RWPE2 (cell line): ENCODE measurements around the gene IGDCC3.

Source experiments
- ATAC-seq: fragments of 200-7000 bp; cut with Tn5 transposase; 3 replicates; pipeline ENCODE4 v1.9.1; 2021; ENCODE audit warnings: low read depth
- DNase-seq: peaks from one replicate; pipeline ENCODE4 v3.0.0-alpha.2; 2020; ENCODE audit warnings: low spot score
- H3K27ac ChIP-seq: fragments of 450-650 bp; 2 replicates; pipeline ENCODE4 v1.5.1; 2017; ENCODE audit warnings: mild to moderate bottlenecking; ENCODE audit not compliant: poor library complexity, severe bottlenecking
- H3K27me3 ChIP-seq: fragments of 250-450 bp; sonication (Bioruptor Pico); 2 replicates; pipeline ENCODE4 v1.5.1; 2021; ENCODE audit warnings: mild to moderate bottlenecking, moderate library complexity; ENCODE audit not compliant: insufficient read depth, poor library complexity, severe bottlenecking
- H3K36me3 ChIP-seq: fragments of 250-450 bp; sonication (Bioruptor Pico); 2 replicates; pipeline ENCODE4 v1.5.1; 2020; ENCODE audit warnings: low read depth, mild to moderate bottlenecking, moderate library complexity
- H3K4me1 ChIP-seq: fragments of 250-450 bp; sonication (Bioruptor Pico); 2 replicates; pipeline ENCODE4 v1.5.1; 2021; ENCODE audit warnings: mild to moderate bottlenecking, moderate library complexity; ENCODE audit not compliant: insufficient read depth, poor library complexity, severe bottlenecking
- H3K4me3 ChIP-seq: fragments of 250-450 bp; sonication (Bioruptor Pico); 2 replicates; pipeline ENCODE4 v1.5.1; 2021; ENCODE audit warnings: mild to moderate bottlenecking, moderate library complexity; ENCODE audit not compliant: severe bottlenecking
- H3K9me3 ChIP-seq: fragments of 250-450 bp; sonication (Bioruptor Pico); 2 replicates; pipeline ENCODE4 v1.5.1; 2021; ENCODE audit warnings: mild to moderate bottlenecking, moderate library complexity; ENCODE audit not compliant: severe bottlenecking
- CTCF ChIP-seq: fragments of 450-650 bp; IDR thresholded peaks from one replicate; pipeline ENCODE4 v1.5.1; 2017; ENCODE audit warnings: mild to moderate bottlenecking, moderate library complexity; ENCODE audit not compliant: poor library complexity, severe bottlenecking

The IGDCC3 gene

GRCh38 chr15:65377105-65377975 lies 462 bp downstream of the IGDCC3 start:
- peak; percentile 63 for ATAC-seq
- peaks cover 84% of the 10 kb centered on the region for H3K27me3 ChIP-seq

GRCh38 chr15:65376767-65377104 lies 1.1 kb downstream of the IGDCC3 start:
- H3K27me3 ChIP-seq = peaks cover 82% of the 10 kb centered on the region
- no peaks in the 10 kb centered on the region for H3K36me3 ChIP-seq
- DNase-seq (no peak), ATAC-seq (peak; percentile 33)
- peak overlapping the region; percentile 38 for H3K4me3 ChIP-seq
- H3K4me1 ChIP-seq = no peaks in the 10 kb centered on the region
- TF ChIP-seq CTCF = no peak
- no peaks in the 10 kb centered on the region for H3K9me3 ChIP-seq
- H3K27ac ChIP-seq = no peak overlapping the region

More at GRCh38 chr15:65377105-65377975, 462 bp downstream of the IGDCC3 start:
- DNase-seq = peak; percentile 79
- Histone ChIP-seq H3K9me3 (no peaks in the 10 kb centered on the region), H3K4me1 (no peaks in the 10 kb centered on the region), H3K4me3 (peak overlapping the region; percentile 38), H3K27ac (no peak overlapping the region), H3K36me3 (no peaks in the 10 kb centered on the region)
- no peak for TF ChIP-seq CTCF

GRCh38 chr15:65375871-65376607 lies 1.8 kb downstream of the IGDCC3 start:
- Histone ChIP-seq H3K27ac (no peak overlapping the region), H3K27me3 (peaks cover 75% of the 10 kb centered on the region), H3K4me3 (no peak overlapping the region), H3K4me1 (no peaks in the 10 kb centered on the region), H3K36me3 (no peaks in the 10 kb centered on the region), H3K9me3 (no peaks in the 10 kb centered on the region)
- DNase-seq (peak; percentile 45), ATAC-seq (no peak)
- TF ChIP-seq CTCF = no peak

- Histone ChIP-seq H3K27ac (no peak overlapping the region), H3K9me3 (no peaks in the 10 kb centered on the region), H3K4me3 (no peak overlapping the region), H3K27me3 (peaks cover 64% of the 10 kb centered on the region), H3K36me3 (no peaks in the 10 kb centered on the region), H3K4me1 (no peaks in the 10 kb centered on the region)
- ATAC-seq = no peak
- TF ChIP-seq CTCF = no peak
- DNase-seq = peak; percentile 47
These were observed 2.9 kb downstream of the IGDCC3 start for GRCh38 chr15:65374821-65375401.
